IMR-90 (cell line): ENCODE results near the gene SLC6A11.

Experiments used
- MAFK ChIP-seq: IDR thresholded peaks from 2 replicates; pipeline ENCODE4 v1.6.1; 2012; ENCODE audit warnings: low read depth, low read length, improper control_type of control experiment
- RAD21 ChIP-seq: IDR thresholded peaks from 2 replicates; pipeline ENCODE4 v1.6.1; 2012; ENCODE audit warnings: low read length, improper control_type of control experiment
- TF ChIP-seq, protein P1 (sequence below): conservative IDR thresholded peaks from 2 replicates; pipeline ENCODE4 v1.5.1; 2012; ENCODE audit warnings: mild to moderate bottlenecking, low read depth, low read length, improper control_type of control experiment

DNA sequence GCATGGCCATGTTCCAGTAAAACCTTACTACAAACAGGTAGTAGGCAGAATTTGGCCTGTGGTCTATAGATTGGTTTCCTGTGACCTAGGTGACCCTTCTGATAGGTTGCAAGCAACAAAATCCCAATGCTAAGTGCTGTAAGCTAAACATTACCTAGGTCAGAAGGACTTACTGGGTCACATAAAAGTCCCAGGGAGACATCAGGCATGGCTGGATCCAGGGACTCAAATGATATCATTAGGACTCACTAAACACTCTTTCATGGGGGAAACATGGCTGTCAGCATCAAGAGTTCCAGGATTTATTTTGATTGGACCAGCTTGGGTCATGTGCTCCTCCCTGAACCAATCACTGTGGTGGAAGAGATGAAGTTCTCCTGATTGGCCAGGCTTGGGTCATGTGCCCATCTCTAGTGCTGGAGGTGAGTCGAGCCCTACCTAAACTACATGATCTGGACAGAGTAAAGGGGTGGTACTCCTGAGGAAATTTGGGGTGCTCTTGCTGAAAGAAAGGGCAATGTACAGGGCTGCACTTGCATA is 159.7 kb downstream of the SLC6A11 start:
- TF ChIP-seq, protein P1, sequence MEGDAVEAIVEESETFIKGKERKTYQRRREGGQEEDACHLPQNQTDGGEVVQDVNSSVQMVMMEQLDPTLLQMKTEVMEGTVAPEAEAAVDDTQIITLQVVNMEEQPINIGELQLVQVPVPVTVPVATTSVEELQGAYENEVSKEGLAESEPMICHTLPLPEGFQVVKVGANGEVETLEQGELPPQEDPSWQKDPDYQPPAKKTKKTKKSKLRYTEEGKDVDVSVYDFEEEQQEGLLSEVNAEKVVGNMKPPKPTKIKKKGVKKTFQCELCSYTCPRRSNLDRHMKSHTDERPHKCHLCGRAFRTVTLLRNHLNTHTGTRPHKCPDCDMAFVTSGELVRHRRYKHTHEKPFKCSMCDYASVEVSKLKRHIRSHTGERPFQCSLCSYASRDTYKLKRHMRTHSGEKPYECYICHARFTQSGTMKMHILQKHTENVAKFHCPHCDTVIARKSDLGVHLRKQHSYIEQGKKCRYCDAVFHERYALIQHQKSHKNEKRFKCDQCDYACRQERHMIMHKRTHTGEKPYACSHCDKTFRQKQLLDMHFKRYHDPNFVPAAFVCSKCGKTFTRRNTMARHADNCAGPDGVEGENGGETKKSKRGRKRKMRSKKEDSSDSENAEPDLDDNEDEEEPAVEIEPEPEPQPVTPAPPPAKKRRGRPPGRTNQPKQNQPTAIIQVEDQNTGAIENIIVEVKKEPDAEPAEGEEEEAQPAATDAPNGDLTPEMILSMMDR = no peak
- TF ChIP-seq RAD21 (no peak), MAFK (no peak)
